ENCODE data around the gene NRXN3.

The NRXN3 gene

GRCh38 chr14:78248501-78249090 lies 78.4 kb downstream of the NRXN3 start:
- DNase-seq = no peak

GRCh38 chr14:78251308-78251707 lies 81.1 kb downstream of the NRXN3 start:
- DNase-seq = no peak

GRCh38 chr14:78253986-78254385 lies 83.8 kb downstream of the NRXN3 start:
- DNase-seq = no peak

GRCh38 chr14:78254911-78255461 lies 84.8 kb downstream of the NRXN3 start:
- DNase-seq = no peak

GRCh38 chr14:78259831-78260230 lies 89.7 kb downstream of the NRXN3 start:
- no peak for DNase-seq

GRCh38 chr14:78278464-78279250 lies 108.5 kb downstream of the NRXN3 start:
- DNase-seq = no peak

- no peak for DNase-seq
Observed at GRCh38 chr14:78282437-78282836, 112.3 kb downstream of the NRXN3 start.

GRCh38 chr14:78286210-78286609 lies 116.0 kb downstream of the NRXN3 start:
- DNase-seq = no peak

GRCh38 chr14:78292003-78292402 lies 121.8 kb downstream of the NRXN3 start:
- DNase-seq = no peak

GRCh38 chr14:78297858-78298257 lies 127.7 kb downstream of the NRXN3 start:
- no peak for DNase-seq

GRCh38 chr14:78298298-78298697 lies 128.1 kb downstream of the NRXN3 start:
- DNase-seq = no peak

GRCh38 chr14:78302841-78303240 lies 132.7 kb downstream of the NRXN3 start:
- no peak for DNase-seq

GRCh38 chr14:78307671-78308070 lies 137.5 kb downstream of the NRXN3 start:
- DNase-seq = no peak

- DNase-seq = no peak
Observed at GRCh38 chr14:78308079-78308478, 137.9 kb downstream of the NRXN3 start.

GRCh38 chr14:78310272-78310671 lies 140.1 kb downstream of the NRXN3 start:
- no peak for DNase-seq

GRCh38 chr14:78313499-78313898 lies 143.3 kb downstream of the NRXN3 start:
- no peak for DNase-seq

- DNase-seq = no peak
Observed at GRCh38 chr14:78314484-78314883, 144.3 kb downstream of the NRXN3 start.

- no peak for DNase-seq
Observed at GRCh38 chr14:78316052-78316451, 145.9 kb downstream of the NRXN3 start.

GRCh38 chr14:78316786-78317185 lies 146.6 kb downstream of the NRXN3 start:
- no peak for DNase-seq

GRCh38 chr14:78319406-78319805 lies 149.2 kb downstream of the NRXN3 start:
- DNase-seq = no peak

GRCh38 chr14:78319887-78320635 lies 149.9 kb downstream of the NRXN3 start:
- no peak for DNase-seq

GRCh38 chr14:78324353-78324752 lies 154.2 kb downstream of the NRXN3 start:
- DNase-seq = no peak

- no peak for DNase-seq
Observed at GRCh38 chr14:78325911-78326310, 155.7 kb downstream of the NRXN3 start.
